ENCODE results near the gene ACER3. TPM values are rescaled to one million over a fixed set of nuclear protein-coding genes. Genes with fewer than 3 reads are reported as not detected.
A peak's percentile ranks its signal among the peaks of the same experiment; 100 is the strongest.

Gene ACER3
- total and polyA plus RNA-seq, 2 of the 4 experiments (the other 2 are of a cell fraction) = 3.5 to 10.0 TPM

GRCh38 chr11:77073328-77074001 lies 212.7 kb downstream of the ACER3 start (continued):
- TF ChIP-seq ELK1 (IDR thresholded peaks at IDR 0.05; ENCODE audit: borderline replicate concordance, low read depth, low read length) = no peak
- TF ChIP-seq SMC3 (IDR thresholded peaks at IDR 0.05; ENCODE audit: low read depth, low read length) = peak; percentile 39
- TF ChIP-seq MAZ (IDR thresholded peaks at IDR 0.05; ENCODE audit: borderline replicate concordance, low read depth, low read length) = peak; percentile 50; the same call in 1 of the 2 replicates
- TF ChIP-seq BHLHE40 (IDR thresholded peaks at IDR 0.05; ENCODE audit: low read depth, low read length) = peak; percentile 34; the same call in 1 of the 2 replicates
- TF ChIP-seq CEBPB (IDR thresholded peaks at IDR 0.05; ENCODE audit: low read depth, low read length) = no peak
- peak; percentile 34; the same call in 1 of the 2 replicates for TF ChIP-seq POLR2A (IDR thresholded peaks at IDR 0.05; ENCODE audit: low read depth, low read length)
